AG09319 (cell line): ENCODE results near the gene RGSL1.

Experiments used
- DNase-seq: peaks from one replicate; pipeline ENCODE4 v3.0.0-alpha.2; 2010; ENCODE audit warnings: low read depth; ENCODE audit errors: extremely low read depth
- CTCF ChIP-seq: IDR thresholded peaks from 2 replicates; pipeline ENCODE4 v1.5.1; 2011; ENCODE audit warnings: low read depth, mild to moderate bottlenecking, inconsistent platforms, low read length, moderate library complexity

Gene RGSL1

GRCh38 chr1:182430263-182431068 lies 19.5 kb upstream of the RGSL1 start:
- no peak for DNase-seq

GRCh38 chr1:182431278-182431677 lies 18.7 kb upstream of the RGSL1 start:
- no peak for TF ChIP-seq CTCF
- no peak for DNase-seq

More at GRCh38 chr1:182430263-182431068, 19.5 kb upstream of the RGSL1 start:
- TF ChIP-seq CTCF = no peak

GRCh38 chr1:182433580-182433979 lies 16.4 kb upstream of the RGSL1 start:
- TF ChIP-seq CTCF = no peak
- no peak for DNase-seq

GRCh38 chr1:182438326-182438725 lies 11.6 kb upstream of the RGSL1 start:
- no peak for TF ChIP-seq CTCF
- no peak for DNase-seq

GRCh38 chr1:182441719-182442118 lies 8.2 kb upstream of the RGSL1 start:
- no peak for TF ChIP-seq CTCF
- DNase-seq = no peak

GRCh38 chr1:182442333-182442732 lies 7.6 kb upstream of the RGSL1 start:
- no peak for TF ChIP-seq CTCF
- no peak for DNase-seq

GRCh38 chr1:182444497-182444896 lies 5.4 kb upstream of the RGSL1 start:
- DNase-seq = no peak
- TF ChIP-seq CTCF = peak; percentile 10
